ENCODE data around the gene ABL1.

ABL1 gene

DNA sequence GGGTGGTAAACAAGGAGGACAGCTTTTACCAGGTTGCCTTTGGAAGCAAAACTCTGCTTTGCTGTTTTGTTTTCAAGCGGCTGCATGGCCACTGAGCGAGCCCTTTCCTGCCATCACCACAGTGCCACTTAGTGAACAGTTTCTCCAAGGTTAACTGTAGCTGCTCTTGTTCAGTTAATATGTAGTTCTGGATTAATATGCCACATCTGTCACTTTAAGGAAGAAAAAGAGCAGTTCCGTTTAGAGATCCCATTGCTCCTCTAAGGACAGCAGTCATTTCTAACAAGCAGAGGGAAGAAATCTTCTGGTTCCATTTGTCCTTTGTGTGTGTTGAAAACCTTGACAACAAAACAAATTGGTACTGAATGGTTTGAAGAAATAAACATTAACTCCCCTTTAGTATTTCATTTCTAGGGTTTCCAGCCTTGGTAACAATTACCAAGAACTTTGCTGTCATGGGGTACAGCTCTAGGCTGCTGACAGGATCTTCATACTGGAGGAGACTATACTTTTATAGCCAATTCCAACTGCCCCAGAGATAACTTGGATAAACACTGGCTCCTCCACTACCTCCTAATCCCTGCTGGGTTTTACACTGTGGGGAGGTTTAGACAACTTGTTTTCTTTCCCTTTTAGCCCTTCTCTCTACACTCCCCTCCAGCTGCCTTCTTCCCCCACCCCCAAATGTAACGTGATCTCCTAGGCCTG lies 10.3 kb upstream of the ABL1 start:
- DNase-seq (ENCODE audit: low read depth in 1 of 2, low spot score in 1 of 2) = no peak

DNA sequence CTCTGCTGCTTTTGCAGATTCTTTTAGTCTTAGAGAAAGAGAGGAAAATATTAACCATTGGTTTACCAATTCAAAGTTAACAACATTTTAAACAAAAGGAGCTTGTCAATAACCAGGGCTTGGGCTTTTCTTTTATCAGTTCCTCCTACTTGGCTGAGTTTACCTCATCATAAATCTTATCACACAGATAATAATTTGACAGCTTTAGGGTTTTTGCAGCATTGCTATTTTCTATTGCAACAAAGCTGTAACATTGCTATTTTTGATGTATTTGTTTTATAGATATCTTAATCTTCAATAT lies 9.8 kb upstream of the ABL1 start:
- DNase-seq (ENCODE audit: low read depth in 1 of 2, low spot score in 1 of 2) = no peak

DNA sequence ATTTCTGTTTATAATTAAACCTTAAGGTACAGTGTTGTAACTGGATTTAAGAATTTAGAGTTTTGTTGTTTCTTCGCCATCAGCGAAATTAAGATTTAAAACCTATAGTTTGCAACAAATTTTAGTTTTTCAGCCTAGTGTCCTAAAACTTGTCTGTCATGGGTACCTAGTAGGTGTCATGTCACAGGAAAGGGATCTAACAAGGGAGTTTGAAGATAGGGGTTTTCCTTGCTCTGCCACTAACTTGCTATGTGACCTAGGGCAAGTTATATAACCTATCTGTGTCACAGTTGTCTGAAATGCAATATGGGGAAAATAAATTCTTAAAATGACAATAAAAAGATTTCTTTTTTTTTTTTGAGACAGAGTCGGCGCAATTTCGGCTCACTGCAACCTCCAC lies 9.2 kb upstream of the ABL1 start:
- no peak for DNase-seq (ENCODE audit: low read depth in 1 of 2, low spot score in 1 of 2)

DNA sequence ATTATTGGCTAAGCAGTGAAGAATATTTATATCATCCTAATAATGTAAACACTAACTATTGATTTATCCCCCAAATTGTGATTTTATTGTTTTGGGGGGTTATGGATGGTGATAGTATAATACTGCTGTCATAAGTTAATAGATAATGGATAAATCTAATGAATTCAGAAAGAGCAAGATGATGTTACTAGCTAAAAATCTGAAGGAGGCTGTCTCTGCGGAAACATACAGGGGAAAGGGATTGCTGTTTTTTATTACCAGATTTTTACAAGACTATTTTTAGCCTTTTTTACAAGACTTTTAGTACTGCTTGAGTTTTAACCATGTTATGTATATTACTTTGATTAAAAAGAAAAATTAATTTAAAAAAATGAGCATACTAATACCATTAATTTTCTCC lies 5.3 kb upstream of the ABL1 start:
- no peak for DNase-seq (ENCODE audit: low read depth in 1 of 2, low spot score in 1 of 2)

DNA sequence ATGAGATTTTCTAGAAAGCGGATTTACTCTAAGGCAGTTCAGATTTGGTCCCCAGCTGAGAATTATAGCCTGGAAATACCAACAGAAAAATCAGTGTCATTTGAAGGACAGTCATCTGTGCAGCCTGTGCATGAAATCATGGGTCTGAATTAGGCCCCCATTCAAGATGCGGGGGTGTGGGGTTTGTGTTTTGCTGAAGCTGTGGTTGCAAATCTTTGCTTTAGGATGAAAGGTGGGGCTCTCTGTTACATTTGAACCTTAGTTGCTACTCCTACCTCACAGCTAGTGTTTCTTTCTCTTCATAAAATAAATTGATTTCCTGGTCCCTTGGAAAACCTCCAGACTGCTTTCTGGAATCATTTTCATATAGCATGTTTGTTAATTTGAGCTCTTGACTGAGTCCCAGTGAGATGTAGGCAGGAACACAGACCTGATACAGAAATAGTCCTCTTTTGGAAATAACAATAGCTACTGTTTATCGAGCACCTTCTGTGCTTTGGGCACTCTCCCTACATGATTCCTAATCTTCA lies 4.8 kb upstream of the ABL1 start:
- no peak for DNase-seq (ENCODE audit: low read depth in 1 of 2, low spot score in 1 of 2)

DNA sequence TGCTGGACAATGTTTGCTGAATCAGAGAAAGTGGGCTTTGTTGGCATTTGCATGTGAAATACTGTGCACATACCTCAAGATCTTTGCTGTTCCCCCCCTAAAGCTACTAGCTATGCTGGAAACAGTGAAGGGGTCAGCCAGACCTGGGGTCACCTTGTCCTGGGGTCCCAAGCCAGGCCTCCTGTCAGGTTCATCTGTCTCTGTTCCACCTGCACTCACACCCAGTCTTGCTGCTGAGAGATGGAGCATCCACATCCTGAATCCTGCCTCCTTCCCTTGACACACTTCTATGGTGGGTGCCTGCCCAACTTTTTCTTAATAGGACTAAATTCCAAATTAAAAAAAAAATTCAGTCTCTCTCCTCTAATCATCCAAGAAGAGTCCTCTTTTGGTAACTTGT lies 4.0 kb upstream of the ABL1 start:
- DNase-seq (ENCODE audit: low read depth in 1 of 2, low spot score in 1 of 2) = no peak

DNA sequence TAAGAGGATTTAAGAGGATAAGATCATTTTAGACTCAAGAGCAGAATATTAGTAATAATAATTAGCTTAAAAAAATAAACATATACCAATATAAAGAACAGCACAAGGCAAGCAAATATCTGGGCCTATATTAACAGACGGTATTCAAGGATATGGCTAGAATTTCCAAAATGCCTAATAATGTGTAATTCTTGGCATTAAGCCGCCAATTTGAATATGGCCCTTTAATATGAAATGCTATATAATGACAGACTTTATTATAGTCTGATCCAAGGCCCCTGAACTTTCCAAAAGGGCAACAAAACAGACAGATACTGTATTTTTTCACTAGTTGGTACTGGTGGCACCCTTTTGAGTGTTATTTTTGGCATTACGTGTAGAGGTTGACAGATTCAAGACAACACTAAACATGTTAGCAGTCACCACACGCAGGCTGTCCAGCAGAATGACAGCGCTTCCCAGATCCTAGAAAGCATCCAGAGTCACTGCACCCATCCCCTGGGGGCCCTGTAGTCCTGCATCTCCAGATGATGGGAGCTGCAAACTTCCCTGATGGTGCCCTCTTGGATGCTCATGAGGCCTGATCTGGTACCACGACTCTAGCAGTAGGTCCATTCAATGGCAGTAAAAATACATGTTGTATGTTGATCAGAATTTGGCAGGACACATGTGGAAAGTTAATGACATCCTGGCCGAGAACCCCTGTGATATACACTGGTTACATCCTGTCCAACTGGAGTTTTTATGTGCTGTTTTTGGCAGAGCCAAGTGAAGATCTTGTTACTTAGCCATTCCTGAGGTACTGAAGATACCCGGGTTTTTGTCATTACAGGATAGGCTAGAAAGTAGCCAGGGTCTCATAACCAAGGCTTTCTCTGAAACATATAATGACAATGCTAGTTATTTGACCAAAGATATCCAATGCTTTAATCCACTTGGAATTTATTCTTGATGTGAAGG lies 1.7 kb upstream of the ABL1 start:
- DNase-seq (ENCODE audit: low read depth in 1 of 2, low spot score in 1 of 2) = no peak

DNA sequence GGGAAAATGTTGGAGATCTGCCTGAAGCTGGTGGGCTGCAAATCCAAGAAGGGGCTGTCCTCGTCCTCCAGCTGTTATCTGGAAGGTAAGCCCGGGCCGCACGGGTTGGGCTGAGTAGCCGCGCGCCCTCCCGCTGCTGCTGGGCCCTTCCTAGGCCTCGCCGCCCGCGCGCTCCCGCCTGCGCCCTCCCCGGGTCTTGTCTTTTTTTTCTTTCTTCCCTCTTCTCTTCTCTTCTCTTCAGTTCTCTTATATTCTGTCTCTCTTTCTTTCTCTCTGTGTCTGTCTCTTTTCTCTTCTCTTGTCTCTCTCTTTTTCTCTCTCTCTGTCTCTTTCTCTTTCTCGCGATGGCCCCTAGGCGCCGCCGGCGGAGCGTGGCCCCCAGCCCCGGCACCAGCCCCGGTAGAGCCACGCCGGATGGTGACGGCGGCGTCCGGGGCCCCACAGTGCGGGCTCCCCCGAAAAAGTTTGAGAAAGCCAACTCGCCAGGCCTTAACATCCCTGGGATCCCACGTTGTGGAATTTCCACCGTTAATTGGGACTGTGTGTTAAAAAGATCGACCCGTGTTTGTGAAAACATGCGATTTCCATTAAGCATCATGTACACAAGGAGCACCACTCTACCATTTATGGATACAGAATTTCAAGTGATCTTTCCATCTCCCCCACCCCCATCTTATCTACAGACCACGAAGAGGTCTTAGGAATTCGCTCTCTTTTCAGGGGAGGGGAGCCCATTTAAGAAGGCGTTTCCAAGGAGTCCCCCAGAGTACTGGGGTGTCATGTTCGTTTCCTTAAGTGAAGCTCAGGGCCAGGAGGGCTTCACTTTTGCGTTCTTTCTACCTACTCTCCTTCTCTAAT lies 616 bp downstream of the ABL1 start:
- peak in 1 of 2 donors; percentile 20 for DNase-seq (ENCODE audit: low read depth in 1 of 2, low spot score in 1 of 2)

DNA sequence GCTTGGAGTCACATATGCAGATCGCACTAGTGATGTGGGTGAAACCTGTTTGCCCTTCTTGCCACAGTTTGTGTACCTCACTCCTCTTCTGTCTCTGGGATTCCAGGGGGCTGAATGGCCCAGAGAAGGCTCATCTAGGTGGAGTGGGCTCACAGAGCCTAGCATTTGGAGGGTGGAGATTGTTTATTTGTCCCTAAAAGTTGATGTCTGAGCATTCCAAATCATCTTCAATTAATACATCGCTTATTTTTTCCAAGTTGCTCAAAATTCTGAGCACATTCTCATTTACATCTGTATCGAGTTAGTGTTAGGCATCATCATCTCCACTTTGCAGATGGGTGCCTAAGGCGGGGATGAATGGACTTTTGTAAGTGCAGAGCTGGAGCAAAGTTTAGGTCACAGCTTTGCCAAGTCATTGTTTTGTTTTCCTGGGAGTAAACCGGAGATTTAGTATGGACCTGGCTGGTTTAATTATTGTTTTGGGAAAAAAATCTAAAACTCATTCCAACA lies 2.0 kb downstream of the ABL1 start:
- no peak for DNase-seq (ENCODE audit: low read depth in 1 of 2, low spot score in 1 of 2)

DNA sequence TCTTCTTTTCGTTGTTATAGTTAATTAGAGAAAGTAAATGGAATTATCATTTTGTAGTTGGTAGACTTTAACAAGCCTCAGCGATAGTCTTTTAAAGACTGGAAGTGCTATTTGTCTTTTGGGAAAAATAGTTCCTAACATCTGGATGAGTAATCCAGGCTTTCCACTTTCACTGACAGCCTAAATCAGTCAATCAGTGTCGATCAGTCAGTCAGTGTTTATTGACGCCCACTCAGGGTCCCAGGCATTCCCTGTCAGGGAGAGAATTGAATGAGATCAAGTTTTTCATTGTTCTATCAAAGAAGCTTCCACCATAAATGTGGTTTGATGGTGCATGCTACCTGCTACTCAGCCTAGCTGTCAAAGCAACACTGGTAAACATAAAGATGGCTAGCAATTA lies 2.6 kb downstream of the ABL1 start:
- no peak for DNase-seq (ENCODE audit: low read depth in 1 of 2, low spot score in 1 of 2)

DNA sequence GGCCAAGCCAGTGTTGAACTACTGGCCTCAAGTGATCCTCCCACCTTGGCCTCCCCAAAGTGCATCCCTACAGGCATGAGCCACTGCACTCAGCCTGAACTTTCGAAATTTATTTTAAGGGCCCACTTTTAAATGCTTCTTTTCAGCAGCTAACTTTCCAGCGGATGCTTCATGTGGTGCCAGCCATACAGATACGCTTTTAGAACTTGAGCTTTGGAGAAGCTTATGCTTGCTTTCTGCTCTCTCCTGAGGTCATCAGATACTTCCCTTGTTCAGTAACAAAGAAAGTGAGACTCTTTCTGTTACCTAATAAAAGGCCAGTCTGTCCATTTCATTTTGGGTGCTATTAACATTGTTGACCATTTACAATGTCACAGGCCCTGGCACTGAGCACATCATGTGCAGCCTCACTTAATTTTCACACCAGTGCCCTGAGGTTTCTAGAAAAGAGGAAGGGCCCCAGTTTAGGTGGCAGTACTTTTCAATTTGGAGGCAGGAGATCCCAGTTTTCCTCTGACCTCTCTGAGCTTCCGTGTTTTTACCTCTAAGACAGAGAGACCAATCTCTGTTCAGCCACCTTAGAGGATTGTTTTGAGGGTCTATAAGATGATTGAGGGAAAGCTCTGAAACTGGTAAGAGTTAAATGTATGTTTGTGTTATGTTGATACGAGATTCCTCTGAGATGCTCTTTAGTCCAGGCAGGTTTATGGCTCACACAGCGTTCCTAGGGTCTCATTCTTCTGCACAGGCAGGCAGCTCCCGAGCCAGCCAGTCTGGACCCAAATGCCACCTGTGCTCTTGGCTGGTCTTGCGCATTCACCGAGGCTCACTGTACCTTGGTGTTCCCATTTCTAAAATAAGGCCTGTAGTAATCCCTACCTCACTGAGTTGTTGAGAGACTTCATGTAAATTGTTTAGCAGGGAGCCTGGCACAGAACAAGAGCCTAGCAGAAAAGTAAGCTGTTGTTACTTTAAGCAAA lies 4.4 kb downstream of the ABL1 start:
- no peak for DNase-seq (ENCODE audit: low read depth in 1 of 2, low spot score in 1 of 2)

DNA sequence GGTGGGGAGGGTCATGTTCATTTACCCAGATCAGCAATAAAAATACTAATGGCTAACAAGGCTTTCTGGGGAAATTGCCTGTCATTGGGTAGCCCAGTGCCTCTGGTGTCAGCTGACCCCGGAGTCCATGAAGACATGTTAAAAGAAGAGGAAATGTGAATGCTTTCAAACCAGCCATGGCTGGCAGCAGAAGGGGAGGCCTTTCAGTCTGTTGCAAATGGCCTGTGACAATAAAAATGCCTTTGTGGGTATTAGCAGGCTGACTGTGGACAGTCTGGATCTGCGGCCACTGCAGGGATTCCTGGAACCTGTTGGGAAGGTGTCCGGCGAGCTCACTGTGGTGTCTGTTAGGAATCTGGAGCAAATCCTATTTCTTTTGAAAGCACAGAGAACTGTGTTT lies 7.5 kb downstream of the ABL1 start:
- DNase-seq (ENCODE audit: low read depth in 1 of 2, low spot score in 1 of 2) = no peak

DNA sequence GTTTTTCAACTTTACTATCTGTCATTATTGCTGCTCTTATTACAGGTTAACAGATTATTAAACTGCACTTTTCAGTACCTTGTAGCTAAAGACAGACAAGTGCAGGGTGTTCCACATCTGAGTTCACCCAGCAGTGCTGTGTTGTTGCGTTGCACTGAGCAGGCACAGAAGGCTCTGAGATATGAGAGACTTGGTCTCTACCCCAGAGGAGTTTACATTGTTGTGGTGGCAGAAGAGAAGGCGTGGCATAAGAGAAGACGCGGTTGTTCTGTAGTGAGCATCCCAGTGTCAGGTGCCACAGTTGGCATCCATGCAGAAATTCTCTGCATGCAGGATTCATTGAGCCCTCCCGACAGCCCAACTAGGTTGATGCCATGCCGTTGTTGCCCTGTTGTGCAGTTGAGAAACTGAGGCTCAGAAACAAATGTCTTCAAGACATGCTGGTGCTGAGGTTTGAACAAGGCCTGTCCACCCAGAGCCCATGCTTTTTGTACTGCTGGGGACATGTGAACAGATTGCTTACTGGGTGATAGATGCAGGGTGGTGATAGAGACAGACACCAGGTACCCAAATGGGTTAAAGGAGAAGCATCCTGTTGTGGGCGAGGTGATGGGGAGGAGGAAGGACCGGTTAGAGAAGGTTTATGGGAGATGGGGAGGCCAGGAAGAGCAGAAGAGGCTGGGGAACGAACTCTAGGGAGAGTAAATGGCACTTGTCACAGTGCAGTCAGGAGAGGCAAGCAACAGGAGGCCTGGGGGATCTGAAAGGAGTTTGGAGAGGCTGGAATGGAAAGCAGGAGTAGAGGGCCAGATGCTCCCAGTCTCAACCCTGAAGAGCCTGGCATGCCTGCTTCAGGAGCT lies 8.2 kb downstream of the ABL1 start:
- DNase-seq (ENCODE audit: low read depth in 1 of 2, low spot score in 1 of 2) = no peak

DNA sequence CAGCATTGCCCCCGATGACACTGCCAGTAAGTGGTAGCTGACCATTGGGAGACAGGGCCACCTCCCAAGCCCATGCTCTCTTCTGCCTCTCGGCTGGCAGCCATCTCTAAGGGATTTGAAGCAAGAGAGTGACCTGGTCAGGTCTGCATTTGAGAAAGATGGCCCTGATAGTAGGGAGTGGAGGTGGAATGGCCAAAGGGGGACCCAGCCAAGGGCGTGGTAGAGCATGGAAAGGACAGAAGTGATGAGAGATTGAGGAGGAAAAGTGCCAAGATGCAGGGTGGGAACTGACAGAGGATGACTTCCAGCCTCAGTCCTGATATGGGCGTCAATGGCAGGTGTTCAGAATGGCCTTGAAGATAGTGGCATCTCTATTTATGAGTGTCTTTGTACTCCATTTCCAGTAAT lies 9.0 kb downstream of the ABL1 start:
- DNase-seq (ENCODE audit: low read depth in 1 of 2, low spot score in 1 of 2) = no peak

DNA sequence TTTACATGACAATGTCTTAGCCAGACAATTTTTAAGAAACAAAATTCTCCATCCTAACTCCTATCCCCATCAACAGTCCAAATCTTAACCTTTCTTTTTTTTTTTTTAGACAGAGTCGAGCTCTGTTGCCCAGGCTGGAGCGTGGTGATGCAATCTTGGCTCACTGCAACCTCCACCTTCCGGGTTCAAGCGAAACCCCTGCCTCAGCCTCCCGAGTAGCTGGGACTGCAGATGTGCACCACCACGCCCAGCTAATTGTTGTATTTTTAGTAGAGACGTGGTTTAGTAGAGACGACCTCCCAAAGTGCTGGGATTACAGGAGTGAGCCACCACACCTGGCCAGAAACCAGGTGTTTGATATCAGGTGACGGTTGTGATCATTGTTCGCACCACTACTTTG lies 10.2 kb downstream of the ABL1 start:
- DNase-seq (ENCODE audit: low read depth in 1 of 2, low spot score in 1 of 2) = no peak

DNA sequence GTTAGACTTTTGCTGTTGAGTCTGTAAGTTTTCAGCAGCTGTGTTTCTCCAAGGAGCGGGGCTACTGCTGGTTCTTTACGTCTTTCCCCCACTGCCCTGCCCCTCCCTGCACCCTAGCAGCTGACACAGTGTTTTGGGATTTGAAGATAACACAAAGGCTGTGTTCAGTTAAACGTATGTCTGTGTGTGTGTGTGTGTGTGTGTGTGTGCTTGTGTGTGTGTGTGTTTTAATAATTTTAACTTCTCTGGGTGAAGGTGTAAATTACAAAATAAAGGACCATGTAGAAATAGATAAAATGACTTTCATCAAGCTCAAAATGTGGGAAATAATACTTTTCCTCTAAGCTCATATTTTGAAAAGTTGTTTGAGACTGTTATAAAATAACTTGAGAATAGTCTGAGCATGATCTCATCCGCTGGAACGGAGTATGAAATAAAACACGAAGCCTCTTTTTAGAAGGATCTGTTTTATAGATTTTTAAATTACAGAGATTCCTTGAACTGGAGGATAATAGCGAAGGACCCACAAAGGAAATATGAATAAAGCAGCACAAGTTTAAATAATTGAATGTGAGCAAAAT lies 10.9 kb downstream of the ABL1 start:
- DNase-seq (ENCODE audit: low read depth in 1 of 2, low spot score in 1 of 2) = no peak

DNA sequence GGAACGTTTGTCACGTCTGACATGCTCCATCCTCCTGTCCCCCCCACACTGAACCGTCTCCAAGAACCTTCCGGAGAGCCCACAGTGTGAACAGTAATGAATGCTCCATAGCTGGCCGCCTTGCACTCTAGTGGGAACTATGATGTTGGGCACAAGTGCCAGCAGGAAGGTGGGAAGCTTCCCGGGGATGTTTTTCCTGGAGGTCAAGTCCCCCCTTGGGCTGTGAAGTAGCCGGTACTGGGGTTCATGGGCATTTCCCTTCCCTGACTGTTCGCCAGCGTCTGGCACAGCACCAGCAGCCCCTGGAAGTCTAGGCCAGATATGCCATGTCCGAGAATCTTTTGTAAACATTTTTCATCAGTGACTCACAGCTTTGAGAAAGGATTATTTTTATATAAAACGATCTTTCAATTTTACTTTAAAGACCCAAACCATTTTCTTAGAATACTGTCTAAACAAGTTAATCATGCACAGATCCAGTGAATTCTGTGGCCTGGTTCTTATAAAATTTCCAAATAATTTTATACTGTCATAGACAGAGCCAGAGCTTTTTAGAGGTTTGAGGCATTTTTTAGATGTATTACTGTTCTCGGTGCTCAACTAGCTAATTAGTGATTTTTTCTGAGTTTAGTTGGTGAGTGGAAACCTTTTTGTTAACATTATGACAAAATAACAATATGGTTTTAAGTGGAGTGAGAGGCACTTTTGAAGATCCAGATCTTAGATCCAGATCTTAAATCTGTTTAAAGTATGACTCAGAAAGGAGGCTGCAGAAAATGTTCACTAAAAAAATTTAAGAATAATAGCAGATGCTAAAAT lies 11.6 kb downstream of the ABL1 start:
- no peak for DNase-seq (ENCODE audit: low read depth in 1 of 2, low spot score in 1 of 2)

All from stimulated activated CD4-positive, alpha-beta T cell treated with anti-CD3 and anti-CD28 coated beads, Interleukin-15, amount 100 ng/mL, for 1 hour (primary cell).